GM18519 (cell line): ENCODE measurements around the gene PDCD1.
"Not testable (repeated sequence)": the region's sequence is repeated elsewhere in the genome, so short reads cannot be mapped to it uniquely, and the experiment has no call there.

ENCODE experiments used
- ATAC-seq: cut with Tn5 transposase; IDR thresholded peaks from one replicate; pipeline ENCODE4 v1.9.1; 2021; ENCODE audit warnings: mild to moderate bottlenecking, moderate library complexity; ENCODE audit not compliant: unreplicated experiment, low FRiP score

Gene PDCD1

DNA sequence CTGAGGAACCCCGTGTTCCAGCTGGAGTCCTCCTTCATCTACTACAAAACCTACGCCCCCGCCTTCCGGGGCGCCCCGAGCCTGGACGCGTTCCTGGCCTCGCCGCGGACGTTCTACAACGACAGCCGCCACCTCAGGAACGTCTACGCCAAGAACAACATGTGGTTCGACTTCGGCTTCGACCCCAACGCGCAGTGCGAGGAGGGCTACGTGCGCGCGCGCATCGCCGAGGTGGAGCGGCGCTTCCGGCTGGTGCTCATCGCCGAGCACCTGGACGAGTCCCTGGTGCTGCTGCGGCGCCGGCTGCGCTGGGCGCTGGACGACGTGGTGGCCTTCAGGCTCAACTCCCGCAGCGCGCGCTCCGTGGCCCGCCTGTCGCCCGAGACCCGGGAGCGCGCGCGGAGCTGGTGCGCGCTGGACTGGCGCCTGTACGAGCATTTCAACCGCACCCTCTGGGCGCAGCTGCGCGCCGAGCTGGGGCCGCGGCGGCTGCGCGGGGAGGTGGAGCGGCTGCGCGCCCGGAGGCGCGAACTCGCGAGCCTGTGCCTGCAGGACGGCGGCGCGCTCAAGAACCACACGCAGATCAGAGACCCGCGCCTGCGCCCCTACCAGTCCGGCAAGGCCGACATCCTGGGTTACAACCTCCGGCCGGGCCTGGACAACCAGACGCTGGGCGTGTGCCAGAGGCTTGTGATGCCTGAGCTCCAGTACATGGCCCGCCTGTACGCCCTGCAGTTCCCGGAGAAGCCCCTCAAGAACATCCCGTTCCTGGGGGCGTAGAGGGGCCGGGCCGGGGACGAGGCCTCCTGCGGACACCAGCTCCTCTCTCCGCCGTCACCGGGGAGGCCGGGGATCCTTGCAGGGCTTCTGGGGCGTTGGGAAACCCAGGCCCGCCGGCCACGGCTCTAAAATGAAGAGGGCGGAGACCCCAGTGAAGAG lies 55.0 kb downstream of the PDCD1 start:
- peak; percentile 54 for ATAC-seq

DNA sequence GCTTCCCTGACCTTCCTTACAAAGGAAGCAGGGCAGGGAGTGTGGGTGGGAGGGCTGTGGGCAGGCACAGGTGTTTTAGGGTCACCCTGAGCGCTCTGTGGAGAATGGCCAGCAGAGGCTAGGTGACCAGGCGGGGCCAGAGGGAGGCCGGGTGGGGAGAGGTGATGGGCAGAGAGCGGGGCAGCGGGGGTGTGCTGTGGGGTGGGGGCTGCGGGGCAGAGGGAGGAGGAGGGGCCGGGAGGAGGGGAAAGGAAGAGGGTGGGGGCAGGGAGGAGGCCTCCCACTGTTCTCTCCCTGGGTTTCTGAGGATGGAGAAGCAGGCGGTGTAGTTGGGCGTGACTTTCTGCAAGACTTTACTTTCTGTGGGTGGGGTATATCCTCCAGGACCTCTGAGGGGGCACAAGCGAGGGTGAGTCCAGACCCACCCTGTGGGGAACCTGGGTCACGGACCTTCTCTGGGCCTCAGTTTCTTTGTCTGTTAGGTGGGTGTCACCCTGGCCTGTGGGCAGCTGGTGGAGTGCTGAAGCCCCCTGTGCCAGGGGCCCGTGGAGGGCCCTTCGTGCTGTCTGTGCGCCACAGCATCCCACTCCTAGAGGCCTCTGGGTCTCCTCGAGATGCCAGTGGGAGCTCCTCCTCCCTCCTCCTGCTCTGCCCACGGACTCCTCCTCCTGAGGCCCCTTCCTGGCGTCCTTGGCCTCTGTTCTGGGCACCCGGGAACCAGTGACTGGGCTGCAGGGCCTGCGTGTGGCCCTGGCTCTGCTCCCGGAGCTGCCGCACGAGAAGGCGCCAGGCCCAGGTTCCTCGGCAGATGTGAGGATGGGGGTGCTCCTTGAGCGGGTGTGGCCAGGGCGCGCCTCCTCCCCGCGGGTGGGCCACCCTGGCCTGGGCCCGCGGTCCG lies 56.0 kb downstream of the PDCD1 start:
- no peak for ATAC-seq

DNA sequence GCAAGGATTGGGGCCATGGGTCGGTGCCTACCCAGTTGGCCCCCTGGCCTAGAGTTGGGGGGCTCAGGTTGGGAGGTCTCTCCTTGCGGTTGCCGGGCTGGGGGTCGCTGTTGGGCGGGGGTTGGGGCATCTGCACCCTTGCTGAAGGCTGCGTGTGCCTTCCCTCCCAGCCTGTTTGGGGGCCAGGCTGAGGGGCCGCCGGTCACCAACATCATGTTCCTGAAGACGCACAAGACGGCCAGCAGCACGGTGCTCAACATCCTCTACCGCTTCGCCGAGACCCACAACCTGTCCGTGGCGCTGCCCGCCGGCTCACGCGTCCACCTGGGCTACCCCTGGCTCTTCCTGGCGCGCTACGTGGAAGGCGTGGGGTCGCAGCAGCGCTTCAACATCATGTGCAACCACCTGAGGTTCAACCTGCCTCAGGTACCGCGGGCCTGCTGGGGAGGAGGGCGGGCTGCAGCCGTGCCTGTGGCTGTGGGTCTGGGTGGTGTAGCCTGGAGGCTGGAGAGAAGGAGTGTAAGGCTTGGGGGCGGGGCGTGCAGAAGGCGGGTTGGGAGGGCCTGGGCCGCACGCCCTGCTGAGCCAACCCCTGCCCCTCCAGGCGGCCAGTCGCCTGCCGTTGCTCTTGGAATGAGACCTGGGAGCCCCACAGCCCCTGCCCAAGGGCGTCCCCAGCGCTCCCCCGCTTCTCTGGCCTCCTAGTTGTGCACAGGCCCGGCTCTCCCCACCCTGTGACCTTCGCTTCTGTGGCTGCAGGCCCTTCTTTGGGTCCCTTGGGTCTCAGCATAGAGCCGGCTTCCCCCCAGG lies 56.9 kb downstream of the PDCD1 start:
- no peak for ATAC-seq

DNA sequence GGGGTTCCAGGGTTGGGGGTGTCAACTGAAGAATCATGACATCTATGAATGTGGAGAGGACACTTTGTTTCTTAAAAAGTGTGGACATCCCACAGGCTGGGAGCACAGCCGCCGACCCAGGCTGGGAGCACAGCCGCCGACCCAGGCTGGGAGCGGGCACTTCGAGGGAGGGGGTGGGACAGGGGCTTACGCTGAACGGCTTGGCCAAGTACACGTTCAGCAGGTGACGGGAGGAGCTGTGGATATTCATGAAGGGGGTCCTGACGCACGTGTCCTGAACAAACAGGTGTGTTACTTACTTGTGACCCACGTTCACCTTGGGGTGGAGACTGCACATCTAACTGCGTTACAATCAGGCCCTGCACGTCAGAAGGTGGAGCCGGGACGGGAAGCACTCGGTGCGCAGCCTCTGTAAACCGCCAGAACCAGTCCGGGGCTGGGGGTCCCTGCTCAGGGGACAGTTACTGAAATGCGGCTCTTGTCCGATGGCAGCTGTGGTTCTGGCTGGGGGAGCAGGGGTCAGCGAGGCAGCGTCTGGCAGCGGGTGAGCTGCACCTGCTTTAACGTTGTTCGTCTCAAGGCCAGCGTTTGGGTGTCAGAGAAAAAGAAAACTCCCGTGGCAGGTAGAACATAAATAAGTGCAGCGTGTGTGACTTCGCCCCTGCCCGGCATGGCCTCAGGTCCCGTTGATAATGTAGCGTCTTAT lies 58.3 kb downstream of the PDCD1 start:
- not testable (repeated sequence) for ATAC-seq
